A673 (cell line): Measurements from ENCODE around the gene ATP5F1B. TPM values are rescaled to one million over a fixed set of nuclear protein-coding genes. Genes with fewer than 3 reads are reported as not detected.

ENCODE experiments used
- BruUV-seq: library from RNA; stranded (reverse); fragments of 400-500 nt; replicated peaks from 2 replicates; lab custom pipeline; 2021; lab: Mats Ljungman, UMichigan
- CTCF ChIA-PET: fragments of 300-600 bp; sonication (Branson Sonifier 250); formaldehyde crosslinking; loops from one replicate; lab custom pipeline; 2022; ENCODE audit warnings: antibody characterized with exemption; lab: Charles Lee
- POLR2A ChIA-PET: fragments of 300-600 bp; sonication (Branson Sonifier 250); formaldehyde crosslinking; loops from one replicate; lab custom pipeline; 2022; ENCODE audit warnings: antibody characterized with exemption; ENCODE audit not compliant: low non-redundant PET; lab: Charles Lee
- DNase-seq: peaks from one replicate; pipeline ENCODE4 v3.0.0-alpha.2; 2015; ENCODE audit warnings: low spot score
- H3K27ac ChIP-seq: fragments of 200-600 bp; sonication (generic); 2 replicates; pipeline ENCODE4 v1.5.1; 2016; ENCODE audit warnings: mixed run types, low read depth, mild to moderate bottlenecking, mixed read lengths, antibody characterized with exemption, low read length; ENCODE audit not compliant: poor library complexity, severe bottlenecking
- H3K27me3 ChIP-seq: fragments of 200-600 bp; sonication (generic); replicated peaks from 2 replicates; pipeline ENCODE4 v1.6.1; 2017; ENCODE audit warnings: mixed run types, low read depth, mild to moderate bottlenecking, mixed read lengths, antibody characterized with exemption, low read length; ENCODE audit not compliant: insufficient read depth, poor library complexity
- H3K36me3 ChIP-seq: fragments of 200-600 bp; sonication (generic); 2 replicates; pipeline ENCODE4 v1.6.1; 2016; ENCODE audit warnings: mixed run types, mild to moderate bottlenecking, mixed read lengths, antibody characterized with exemption, low read length; ENCODE audit not compliant: insufficient read depth, poor library complexity, severe bottlenecking
- H3K4me1 ChIP-seq: fragments of 200-600 bp; sonication (generic); 2 replicates; pipeline ENCODE4 v1.6.1; 2017; ENCODE audit warnings: mixed run types, mild to moderate bottlenecking, mixed read lengths, antibody characterized with exemption, low read length; ENCODE audit not compliant: insufficient read depth, poor library complexity, severe bottlenecking
- H3K4me3 ChIP-seq: fragments of 200-600 bp; sonication (generic); 2 replicates; pipeline ENCODE4 v1.5.1; 2016; ENCODE audit warnings: low read depth, mixed run types, mild to moderate bottlenecking, mixed read lengths, low read length; ENCODE audit not compliant: poor library complexity, severe bottlenecking
- H3K9me3 ChIP-seq: fragments of 200-600 bp; sonication (generic); 2 replicates; pipeline ENCODE4 v1.6.1; 2016; ENCODE audit warnings: mixed run types, low read depth, mild to moderate bottlenecking, mixed read lengths, antibody characterized with exemption, low read length; ENCODE audit not compliant: poor library complexity, severe bottlenecking
- CTCF ChIP-seq: fragments of 300-800, 200-600 bp; sonication (generic); conservative IDR thresholded peaks from 2 replicates; pipeline ENCODE4 v1.5.1; 2017; ENCODE audit warnings: low read depth, mild to moderate bottlenecking, antibody characterized with exemption, low read length, moderate library complexity, mixed read lengths
- EZH2 ChIP-seq: fragments of 200-600 bp; sonication (generic); IDR thresholded peaks from 2 replicates; pipeline ENCODE4 v1.6.1; 2017; ENCODE audit warnings: borderline replicate concordance, low read depth, mild to moderate bottlenecking, mixed read lengths, antibody characterized with exemption, low read length; ENCODE audit not compliant: poor library complexity, severe bottlenecking
- intact Hi-C: fragments of 100-400 bp; cut with micrococcal nuclease; formaldehyde crosslinking; loops from one replicate; pipeline ENCODE4 v1.10.0; 2022; ENCODE audit not compliant: unreplicated experiment
- total RNA-seq: library from RNA; stranded (reverse); gene quantifications from 2 replicates; pipeline ENCODE4 v1.2.3, GENCODE V29; 2021

The ATP5F1B gene
- total RNA-seq, 1 experiment from 2014 or later: 1,089 TPM

GRCh38 chr12:56634837-56635791 is 10.7 kb downstream of the ATP5F1B start:
- H3K27me3 ChIP-seq: no peaks in the 10 kb centered on the region
- peak; percentile 88 for DNase-seq
- peak overlapping the region; percentile 77 for H3K4me3 ChIP-seq
- POLR2A ChIA-PET: interaction anchor here (0.5 kb wide), 1 partner anchor 20 kb away, joined by 9 read pairs; no protein-coding TSS in a partner anchor
- H3K27ac ChIP-seq: peak overlapping the region; percentile 78
- H3K4me1 ChIP-seq: peaks cover 49% of the 10 kb centered on the region
- intact Hi-C loops: loop anchor here (5.0 to 10.0 kb wide), 3 partner anchors 123 to 520 kb away; partner anchors contain the start of genes RPL41, STAT6 and ZC3H10
- no peaks in the 10 kb centered on the region for H3K9me3 ChIP-seq
- no TSS peak for BruUV-seq
- no peak for TF ChIP-seq EZH2
- peak; percentile 62 for TF ChIP-seq CTCF
- CTCF ChIA-PET: interaction anchor here (0.6 to 1.8 kb wide), 2 partner anchors 14 to 33 kb away, joined by 4 to 11 read pairs; no protein-coding TSS in a partner anchor
- peaks cover 30% of the 10 kb centered on the region for H3K36me3 ChIP-seq

- Histone ChIP-seq H3K27ac (peak overlapping the region; percentile 78), H3K4me3 (peak overlapping the region; percentile 77), H3K36me3 (peaks cover 22% of the 10 kb centered on the region), H3K27me3 (no peaks in the 10 kb centered on the region), H3K9me3 (no peaks in the 10 kb centered on the region), H3K4me1 (peaks cover 49% of the 10 kb centered on the region)
- DNase-seq: peak; percentile 38
- ChIA-PET CTCF (interaction anchor here (0.7 kb wide), 1 partner anchor 21 kb away, joined by 3 read pairs; no protein-coding TSS in a partner anchor), POLR2A (interaction anchor here (0.5 kb wide), 1 partner anchor 19 kb away, joined by 9 read pairs; no protein-coding TSS in a partner anchor)
- BruUV-seq: no TSS peak
- intact Hi-C loops: loop anchor here (10.0 kb wide), 1 partner anchor 520 kb away; the partner anchor contains the start of genes RPL41 and ZC3H10
- TF ChIP-seq EZH2 (no peak), CTCF (no peak)
These were observed 11.4 kb downstream of the ATP5F1B start for GRCh38 chr12:56634242-56634836.
